IPS-NIHi7 (cell line): Measurements from ENCODE around the gene SPRED1.

Experiments used
- DNase-seq: peaks from one replicate; pipeline ENCODE4 v3.0.0; 2012; ENCODE audit warnings: mixed read lengths; ENCODE audit errors: extremely low spot score

SPRED1 gene

GRCh38 chr15:38252481-38253350, at the start of gene SPRED1:
Gene SPRED1, plus strand, starts transcription at chr15:38252836. Its CDS starts 350 bp downstream, at chr15:38253186.
- DNase-seq = peak; percentile 28

GRCh38 chr15:38205526-38206272, 46.9 kb upstream of the SPRED1 start:
- no peak for DNase-seq

GRCh38 chr15:38207621-38208020, 45.0 kb upstream of the SPRED1 start:
- DNase-seq = no peak

GRCh38 chr15:38208206-38208605, 44.4 kb upstream of the SPRED1 start:
- no peak for DNase-seq

- DNase-seq = no peak
Observed at GRCh38 chr15:38208779-38209178, 43.9 kb upstream of the SPRED1 start.

GRCh38 chr15:38211249-38211648, 41.4 kb upstream of the SPRED1 start:
- no peak for DNase-seq

GRCh38 chr15:38211811-38212210, 40.8 kb upstream of the SPRED1 start:
- no peak for DNase-seq

GRCh38 chr15:38212729-38213351, 39.8 kb upstream of the SPRED1 start:
- no peak for DNase-seq

- no peak for DNase-seq
Observed at GRCh38 chr15:38213356-38213755, 39.3 kb upstream of the SPRED1 start.

GRCh38 chr15:38215707-38216106, 36.9 kb upstream of the SPRED1 start:
- no peak for DNase-seq

- DNase-seq = no peak
Observed at GRCh38 chr15:38216763-38217162, 35.9 kb upstream of the SPRED1 start.

- no peak for DNase-seq
Observed at GRCh38 chr15:38217191-38217595, 35.4 kb upstream of the SPRED1 start.

GRCh38 chr15:38217788-38218609, 34.6 kb upstream of the SPRED1 start:
- DNase-seq = no peak

- no peak for DNase-seq
Observed at GRCh38 chr15:38220606-38221273, 31.9 kb upstream of the SPRED1 start.

- DNase-seq = no peak
Observed at GRCh38 chr15:38224486-38224885, 28.1 kb upstream of the SPRED1 start.

GRCh38 chr15:38225381-38225780, 27.3 kb upstream of the SPRED1 start:
- no peak for DNase-seq

- no peak for DNase-seq
Observed at GRCh38 chr15:38226608-38227266, 25.9 kb upstream of the SPRED1 start.

GRCh38 chr15:38227941-38228340, 24.7 kb upstream of the SPRED1 start:
- no peak for DNase-seq

GRCh38 chr15:38228618-38229017, 24.0 kb upstream of the SPRED1 start:
- no peak for DNase-seq

- no peak for DNase-seq
Observed at GRCh38 chr15:38229705-38230310, 22.8 kb upstream of the SPRED1 start.
